Measurements from ENCODE around the gene EVL. TPM values are rescaled to one million over a fixed set of nuclear protein-coding genes. Genes with fewer than 3 reads are reported as not detected.

The EVL gene
- total RNA-seq, 6 experiments from 2014 or later, result 1.2 to 4.8 (median 2.0) TPM

- Mint-ChIP-seq H3K4me3 (no peak overlapping the region), H3K9me3 (no peaks in the 10 kb centered on the region), H3K36me3 (ENCODE audit: low read depth) (no peaks in the 10 kb centered on the region), H3K4me1 (ENCODE audit: low read depth) (peaks cover 14% of the 10 kb centered on the region), H3K27ac (no peak overlapping the region; the same call in 1 of the 2 replicates), H3K27me3 (ENCODE audit: insufficient read depth) (peaks cover 20% of the 10 kb centered on the region)
- peak; percentile 41 for DNase-seq
- peak; percentile 65; the same call in 1 of the 2 replicates for TF ChIP-seq CTCF (IDR thresholded peaks at IDR 0.05)
Measured at GRCh38 chr14:100076133-100076532, 10.9 kb downstream of the EVL start.

GRCh38 chr14:100076606-100077005 lies 11.4 kb downstream of the EVL start:
- H3K4me1 Mint-ChIP-seq (ENCODE audit: low read depth), result peaks cover 14% of the 10 kb centered on the region
- peak; percentile 39 for DNase-seq

GRCh38 chr14:100077441-100077840 lies 12.2 kb downstream of the EVL start:
- no peak for TF ChIP-seq CTCF (IDR thresholded peaks at IDR 0.05)
- Mint-ChIP-seq H3K9me3 (no peaks in the 10 kb centered on the region), H3K36me3 (ENCODE audit: low read depth) (no peaks in the 10 kb centered on the region), H3K4me3 (no peak overlapping the region), H3K27ac (no peak overlapping the region), H3K27me3 (ENCODE audit: insufficient read depth) (peaks cover 23% of the 10 kb centered on the region), H3K4me1 (ENCODE audit: low read depth) (peaks cover 14% of the 10 kb centered on the region)
- no peak for DNase-seq

More at GRCh38 chr14:100076606-100077005, 11.4 kb downstream of the EVL start:
- no peaks in the 10 kb centered on the region for H3K9me3 Mint-ChIP-seq
- no peak for TF ChIP-seq CTCF (IDR thresholded peaks at IDR 0.05)
- no peaks in the 10 kb centered on the region for H3K36me3 Mint-ChIP-seq (ENCODE audit: low read depth)
- peaks cover 19% of the 10 kb centered on the region for H3K27me3 Mint-ChIP-seq (ENCODE audit: insufficient read depth)
- no peak overlapping the region; the same call in 1 of the 2 replicates for H3K27ac Mint-ChIP-seq
- H3K4me3 Mint-ChIP-seq, result no peak overlapping the region

GRCh38 chr14:100078216-100078803 lies 13.1 kb downstream of the EVL start:
- peaks cover 15% of the 10 kb centered on the region for H3K27me3 Mint-ChIP-seq (ENCODE audit: insufficient read depth)
- no peak for TF ChIP-seq CTCF (IDR thresholded peaks at IDR 0.05)
- no peak for DNase-seq
- no peak overlapping the region for H3K27ac Mint-ChIP-seq
- peaks cover 14% of the 10 kb centered on the region for H3K4me1 Mint-ChIP-seq (ENCODE audit: low read depth)
- no peaks in the 10 kb centered on the region for H3K9me3 Mint-ChIP-seq
- H3K4me3 Mint-ChIP-seq, result no peak overlapping the region
- no peaks in the 10 kb centered on the region for H3K36me3 Mint-ChIP-seq (ENCODE audit: low read depth)

GRCh38 chr14:100078997-100079725 lies 13.9 kb downstream of the EVL start:
- Mint-ChIP-seq H3K9me3 (no peaks in the 10 kb centered on the region), H3K4me1 (ENCODE audit: low read depth) (peaks cover 14% of the 10 kb centered on the region), H3K27ac (no peak overlapping the region), H3K27me3 (ENCODE audit: insufficient read depth) (peaks cover 15% of the 10 kb centered on the region), H3K36me3 (ENCODE audit: low read depth) (no peaks in the 10 kb centered on the region), H3K4me3 (no peak overlapping the region)
- no peak for TF ChIP-seq CTCF (IDR thresholded peaks at IDR 0.05)
- no peak for DNase-seq
